Choroid plexus epithelial cell (primary cell): ENCODE measurements around the gene LTA.
"Not testable (repeated sequence)": the region's sequence is repeated elsewhere in the genome, so short reads cannot be mapped to it uniquely, and the experiment has no call there.

Experiments
- DNase-seq: peaks from one replicate; pipeline ENCODE4 v3.0.0-alpha.2; 2010; ENCODE audit warnings: low read depth
- H3K4me3 ChIP-seq: 2 replicates; pipeline ENCODE4 v1.5.1; 2011; ENCODE audit warnings: low read depth, mild to moderate bottlenecking, control low read depth, low read length, moderate library complexity
- TF ChIP-seq, protein P1 (sequence below): conservative IDR thresholded peaks from 2 replicates; pipeline ENCODE4 v1.5.1; 2011; ENCODE audit warnings: low read depth, mild to moderate bottlenecking, control low read depth, inconsistent platforms, low read length, moderate library complexity

LTA gene

DNA sequence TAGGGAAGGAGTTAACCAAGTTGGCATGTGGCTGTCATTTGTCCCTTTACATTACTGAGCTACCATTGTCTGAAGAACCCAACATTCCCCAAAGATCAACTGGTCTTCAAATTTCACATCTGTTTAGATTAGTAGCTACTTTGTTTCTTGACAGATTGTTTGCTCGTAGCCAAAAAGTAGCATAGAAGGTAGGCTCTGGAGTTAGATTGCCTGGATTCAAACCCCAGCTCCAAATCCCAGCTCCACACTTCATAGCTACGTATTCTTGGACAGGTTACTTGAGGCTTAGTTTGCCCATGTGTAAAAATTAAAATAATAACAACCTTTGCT lies 23.6 kb upstream of the LTA start:
- peak overlapping the region; percentile 66 for H3K4me3 ChIP-seq
- TF ChIP-seq, protein P1, sequence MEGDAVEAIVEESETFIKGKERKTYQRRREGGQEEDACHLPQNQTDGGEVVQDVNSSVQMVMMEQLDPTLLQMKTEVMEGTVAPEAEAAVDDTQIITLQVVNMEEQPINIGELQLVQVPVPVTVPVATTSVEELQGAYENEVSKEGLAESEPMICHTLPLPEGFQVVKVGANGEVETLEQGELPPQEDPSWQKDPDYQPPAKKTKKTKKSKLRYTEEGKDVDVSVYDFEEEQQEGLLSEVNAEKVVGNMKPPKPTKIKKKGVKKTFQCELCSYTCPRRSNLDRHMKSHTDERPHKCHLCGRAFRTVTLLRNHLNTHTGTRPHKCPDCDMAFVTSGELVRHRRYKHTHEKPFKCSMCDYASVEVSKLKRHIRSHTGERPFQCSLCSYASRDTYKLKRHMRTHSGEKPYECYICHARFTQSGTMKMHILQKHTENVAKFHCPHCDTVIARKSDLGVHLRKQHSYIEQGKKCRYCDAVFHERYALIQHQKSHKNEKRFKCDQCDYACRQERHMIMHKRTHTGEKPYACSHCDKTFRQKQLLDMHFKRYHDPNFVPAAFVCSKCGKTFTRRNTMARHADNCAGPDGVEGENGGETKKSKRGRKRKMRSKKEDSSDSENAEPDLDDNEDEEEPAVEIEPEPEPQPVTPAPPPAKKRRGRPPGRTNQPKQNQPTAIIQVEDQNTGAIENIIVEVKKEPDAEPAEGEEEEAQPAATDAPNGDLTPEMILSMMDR: no peak
- no peak for DNase-seq

DNA sequence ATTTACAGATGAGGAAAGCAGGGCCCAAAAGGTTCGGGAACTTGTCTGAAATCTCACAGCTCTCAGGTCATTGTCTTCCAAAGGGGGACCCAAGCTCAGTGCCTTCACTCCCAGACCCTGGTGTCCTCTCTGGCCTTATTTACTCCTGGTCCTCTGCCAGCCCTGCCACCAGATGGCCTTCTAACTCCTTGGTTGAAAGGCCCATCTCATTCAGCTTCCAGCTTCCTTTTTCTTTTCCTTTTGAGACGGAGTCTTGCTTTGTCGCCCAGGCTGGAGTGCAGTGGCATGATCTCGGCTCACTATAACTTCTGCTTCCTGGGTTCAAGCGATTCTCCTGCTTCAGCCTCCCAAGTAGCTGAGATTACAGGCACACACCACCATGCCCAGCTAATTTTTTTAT lies 20.7 kb upstream of the LTA start:
- DNase-seq: peak; percentile 70
- TF ChIP-seq, protein P1: peak; percentile 64
- H3K4me3 ChIP-seq: not testable (repeated sequence)

DNA sequence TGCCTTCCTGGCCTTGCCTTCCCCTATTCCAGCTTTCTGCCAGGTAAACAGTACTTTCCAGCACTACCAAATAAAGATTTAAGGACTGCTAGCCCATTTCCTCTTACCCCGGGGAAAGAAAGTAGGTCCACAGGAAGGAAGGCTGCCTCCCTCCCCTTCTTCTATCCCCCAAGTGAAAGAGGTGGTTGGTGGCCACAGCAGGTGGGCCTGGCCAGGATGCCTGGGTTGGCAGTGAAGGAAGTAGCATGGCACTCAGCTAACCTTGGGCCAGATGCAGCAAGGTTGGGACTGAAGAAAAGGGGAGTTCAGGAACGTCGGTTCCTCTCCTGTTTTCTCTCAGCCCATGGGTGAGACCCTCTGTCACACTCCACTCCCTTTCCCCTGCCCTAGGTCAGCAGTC lies 15.8 kb upstream of the LTA start:
- TF ChIP-seq, protein P1: no peak
- no peak for DNase-seq
- H3K4me3 ChIP-seq: no peak overlapping the region

DNA sequence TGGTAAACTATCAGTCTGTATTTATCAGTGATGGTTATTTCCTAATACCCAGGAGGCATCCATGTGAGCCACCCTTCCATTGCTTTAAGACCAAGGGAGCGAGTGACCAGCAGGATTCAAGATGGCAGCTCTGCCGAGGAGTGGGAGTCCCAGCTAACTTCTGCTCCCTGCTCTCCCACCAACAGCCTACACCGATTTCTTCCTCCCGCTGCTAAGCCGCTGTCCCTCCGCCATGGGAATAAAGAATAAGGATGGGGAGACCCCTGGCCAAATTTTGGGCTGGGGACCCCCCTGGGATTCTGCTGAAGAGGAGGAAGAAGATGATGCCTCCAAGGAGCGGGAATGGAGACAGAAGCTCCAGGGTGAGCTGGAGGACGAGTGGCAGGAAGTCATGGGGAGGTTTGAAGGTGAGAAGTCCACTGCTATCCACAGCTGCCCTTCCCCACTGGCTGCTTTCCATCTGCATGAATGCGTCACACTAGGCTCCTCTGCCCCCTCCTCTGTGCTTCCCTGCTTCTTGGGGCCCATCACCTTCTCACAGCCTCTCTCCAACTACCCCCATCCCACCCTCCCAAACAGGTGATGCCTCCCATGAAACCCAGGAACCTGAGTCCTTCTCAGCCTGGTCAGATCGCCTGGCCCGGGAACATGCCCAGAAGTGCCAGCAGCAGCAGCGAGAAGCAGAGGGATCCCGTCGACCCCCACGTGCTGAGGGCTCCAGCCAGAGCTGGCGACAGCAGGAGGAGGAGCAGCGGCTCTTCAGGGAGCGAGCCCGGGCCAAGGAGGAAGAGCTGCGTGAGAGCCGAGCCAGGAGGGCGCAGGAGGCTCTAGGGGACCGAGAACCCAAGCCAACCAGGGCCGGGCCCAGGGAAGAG lies 14.4 kb upstream of the LTA start:
- TF ChIP-seq, protein P1: no peak
- no peak for DNase-seq
- H3K4me3 ChIP-seq: no peak overlapping the region

DNA sequence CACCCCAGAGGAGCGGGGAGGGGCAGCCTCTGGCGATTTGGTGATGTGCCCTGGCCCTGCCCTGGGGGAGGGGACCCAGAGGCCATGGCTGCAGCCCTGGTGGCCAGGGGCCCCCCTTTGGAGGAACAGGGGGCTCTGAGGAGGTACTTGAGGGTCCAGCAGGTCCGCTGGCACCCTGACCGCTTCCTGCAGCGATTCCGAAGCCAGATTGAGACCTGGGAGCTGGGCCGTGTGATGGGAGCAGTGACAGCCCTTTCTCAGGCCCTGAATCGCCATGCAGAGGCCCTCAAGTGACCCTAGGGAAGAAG lies 13.8 kb upstream of the LTA start:
- DNase-seq: no peak
- no peak overlapping the region for H3K4me3 ChIP-seq
- TF ChIP-seq, protein P1: no peak

DNA sequence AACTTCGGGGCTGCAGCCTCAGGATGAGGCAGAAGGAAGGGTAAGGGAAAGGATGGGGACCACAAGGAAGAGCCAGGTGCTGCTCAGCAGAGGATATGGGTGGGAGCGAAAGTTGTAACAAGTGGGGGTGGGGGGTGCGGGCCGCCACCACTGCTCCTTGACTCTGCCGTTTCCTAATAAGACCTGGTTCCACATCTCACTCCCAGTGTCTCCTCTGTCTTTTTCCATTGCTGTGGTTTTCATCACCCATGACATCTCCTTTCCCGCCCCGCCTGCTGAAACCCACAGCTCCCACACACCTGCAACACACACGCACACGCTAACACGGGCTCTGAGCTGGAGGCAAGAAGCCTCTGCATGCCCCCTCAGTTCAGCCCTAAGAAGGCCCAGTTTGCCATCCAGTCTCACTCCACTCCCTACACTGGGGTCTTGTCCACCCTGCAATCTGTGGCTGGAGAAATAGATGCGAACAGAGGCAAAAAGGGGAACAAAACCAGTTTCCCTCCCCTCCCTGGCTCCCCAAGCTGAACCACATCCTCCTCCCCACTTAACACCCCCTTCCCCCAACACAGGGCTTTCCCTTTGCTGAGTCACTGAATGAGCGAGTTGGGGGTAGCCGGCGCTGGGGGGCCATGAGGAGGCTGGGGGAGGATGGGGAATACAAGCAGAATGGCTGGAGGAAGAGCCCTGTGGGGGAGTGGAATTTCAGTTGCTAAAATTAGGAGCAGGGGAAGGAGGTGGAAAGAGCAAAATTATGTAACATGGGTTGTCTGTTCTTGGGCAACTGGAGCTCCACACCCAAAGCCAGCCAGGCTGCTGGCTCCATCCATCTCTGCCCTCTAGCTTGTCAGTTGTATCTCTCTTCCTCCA lies 13.2 kb upstream of the LTA start:
- no peak overlapping the region for H3K4me3 ChIP-seq
- no peak for DNase-seq
- TF ChIP-seq, protein P1: no peak
